GM19397 (cell line): ENCODE measurements around the gene IQCF6.
"Not testable (repeated sequence)": the region's sequence is repeated elsewhere in the genome, so short reads cannot be mapped to it uniquely, and the experiment has no call there.

ENCODE experiments used
- ATAC-seq: cut with Tn5 transposase; IDR thresholded peaks from one replicate; pipeline ENCODE4 v1.9.1; 2021; ENCODE audit warnings: mild to moderate bottlenecking, moderate library complexity; ENCODE audit not compliant: unreplicated experiment

Gene IQCF6

DNA sequence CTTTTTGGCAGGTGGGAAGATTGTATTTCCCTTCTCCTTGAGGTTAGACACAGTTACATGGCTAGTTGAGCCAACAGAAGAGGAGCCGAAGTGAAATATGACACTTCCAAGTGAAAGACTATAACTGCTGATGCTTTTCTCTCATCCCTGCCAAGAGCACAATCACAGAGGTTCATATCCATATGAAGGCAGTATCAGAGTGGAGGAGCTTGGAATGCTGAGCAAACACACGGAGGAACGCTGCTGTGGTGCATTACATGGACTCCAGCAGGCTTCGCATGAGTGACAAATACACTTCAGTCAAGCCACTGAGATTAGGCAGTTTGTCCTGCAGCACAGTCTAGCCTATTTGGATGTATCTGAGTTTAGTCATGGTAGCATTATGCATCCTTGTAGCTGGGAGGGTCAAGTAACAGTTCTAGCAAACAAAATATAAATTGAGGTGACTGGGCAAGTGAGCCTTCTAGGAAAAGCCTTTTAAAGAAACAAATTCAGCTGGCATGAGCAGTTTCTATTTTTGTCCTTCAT is 5.4 kb downstream of the IQCF6 start:
- no peak for ATAC-seq

DNA sequence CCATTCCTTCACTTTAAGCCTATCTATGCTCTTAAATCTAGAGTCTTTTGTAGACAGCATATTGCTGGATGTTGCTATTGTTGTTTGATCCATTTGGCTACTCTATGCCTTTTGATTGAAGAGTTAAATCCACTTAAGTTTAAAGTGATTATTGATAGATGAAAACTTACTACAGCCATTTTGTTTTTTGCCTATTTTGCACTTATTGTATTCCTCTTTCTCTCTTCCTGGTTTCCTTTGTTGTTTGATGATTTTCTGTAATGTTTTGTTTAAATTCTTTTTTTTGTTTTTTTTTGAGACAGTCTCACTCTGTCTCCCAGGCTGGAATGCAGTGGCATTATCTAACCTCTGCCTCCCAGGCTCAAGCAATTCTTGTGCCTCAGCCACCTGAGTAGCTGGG is 19.8 kb downstream of the IQCF6 start:
- no peak for ATAC-seq

- not testable (repeated sequence) for ATAC-seq
These were observed 25.0 kb downstream of the IQCF6 start for GRCh38 chr3:51753763-51754750.

DNA sequence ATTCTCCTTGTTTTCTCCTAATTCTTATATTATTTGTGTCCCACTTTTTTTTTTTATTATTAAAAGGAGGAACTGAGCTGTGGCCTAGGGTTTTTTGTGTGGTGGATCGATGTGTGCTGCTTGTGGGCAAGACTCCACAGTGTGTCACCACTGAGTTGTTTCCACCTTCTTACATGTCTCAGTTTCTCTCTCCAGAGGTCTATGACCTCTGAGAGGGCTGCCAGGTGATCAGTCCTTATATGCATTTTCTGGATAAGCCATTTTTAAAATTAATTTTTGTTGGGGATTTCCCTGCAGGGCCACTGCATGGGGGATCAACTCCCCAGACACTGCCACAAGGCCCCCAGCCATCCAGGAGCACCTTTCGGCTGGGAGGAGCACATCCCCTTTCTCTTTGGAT is 27.8 kb downstream of the IQCF6 start:
- ATAC-seq: no peak

GRCh38 chr3:51750878-51751277 is 28.2 kb downstream of the IQCF6 start:
- ATAC-seq: no peak

DNA sequence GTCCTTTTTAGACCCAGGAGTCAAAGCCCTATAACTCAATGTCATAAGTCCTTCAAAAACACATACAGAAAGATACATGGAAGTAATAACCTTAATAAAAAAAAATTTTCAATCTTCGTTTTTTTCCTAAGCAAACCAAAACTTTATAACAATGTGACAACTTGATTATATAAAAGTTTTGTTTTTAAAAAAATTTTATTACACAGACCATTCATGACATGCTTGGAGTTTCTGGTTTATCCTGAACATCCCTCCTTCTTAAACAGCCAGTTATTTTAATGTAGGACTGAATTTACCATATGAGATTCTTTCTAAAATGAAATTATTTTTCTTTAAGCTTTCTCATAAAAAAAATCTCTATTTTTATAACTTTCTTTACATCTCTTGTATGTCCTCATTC is 30.7 kb downstream of the IQCF6 start:
- ATAC-seq: no peak

GRCh38 chr3:51747840-51748239 is 31.2 kb downstream of the IQCF6 start:
- no peak for ATAC-seq

GRCh38 chr3:51742978-51743377 is 36.1 kb downstream of the IQCF6 start:
- ATAC-seq: not testable (repeated sequence)

GRCh38 chr3:51742320-51742719 is 36.7 kb downstream of the IQCF6 start:
- not testable (repeated sequence) for ATAC-seq

GRCh38 chr3:51739110-51739509 is 39.9 kb downstream of the IQCF6 start:
- ATAC-seq: no peak

- ATAC-seq: no peak
These were observed 43.1 kb downstream of the IQCF6 start for GRCh38 chr3:51735950-51736349.

- ATAC-seq: no peak
These were observed 44.0 kb downstream of the IQCF6 start for GRCh38 chr3:51735039-51735438.

GRCh38 chr3:51734572-51734907 is 44.5 kb downstream of the IQCF6 start:
- ATAC-seq: no peak

- ATAC-seq: no peak
These were observed 45.0 kb downstream of the IQCF6 start for GRCh38 chr3:51733859-51734571.

- no peak for ATAC-seq
These were observed 49.9 kb downstream of the IQCF6 start for GRCh38 chr3:51729042-51729633.
